Measurements from ENCODE around the gene STAG3. TPM values are rescaled to one million over a fixed set of nuclear protein-coding genes. Genes with fewer than 3 reads are reported as not detected.
"Not testable (repeated sequence)": the region's sequence is repeated elsewhere in the genome, so short reads cannot be mapped to it uniquely, and the experiment has no call there.

The STAG3 gene
- total and polyA plus RNA-seq, 2 experiments from 2014 or later: 1.0 to 4.8 TPM

GRCh38 chr7:100221231-100221718, 43.6 kb downstream of the STAG3 start:
- no peak for DNase-seq (ENCODE audit: low spot score)
- Histone ChIP-seq H3K27ac (no peak overlapping the region), H3K4me2 (no peak overlapping the region), H3K9me3 (ENCODE audit: low read depth) (no peaks in the 10 kb centered on the region), H2AFZ (no peak overlapping the region), H3K4me1 (ENCODE audit: insufficient read depth) (no peaks in the 10 kb centered on the region), H3K4me3 (no peak overlapping the region), H3K79me2 (no peaks in the 10 kb centered on the region), H3K27me3 (no peaks in the 10 kb centered on the region), H3K9me2 (replicated peaks; ENCODE audit: insufficient read depth) (no peaks in the 10 kb centered on the region), H3K36me3 (replicated peaks; ENCODE audit: insufficient read depth, low read depth) (no peaks in the 10 kb centered on the region), H4K20me1 (ENCODE audit: insufficient read depth, poor library complexity, severe bottlenecking) (no peaks in the 10 kb centered on the region)
- 98% methylated on average over 5 of the region's 5 CpGs for WGBS (ENCODE audit: low lambda C conversion rate, missing lambda C conversion rate)
- no peak for TF ChIP-seq CTCF (IDR thresholded peaks at IDR 0.05; ENCODE audit: poor library complexity)

GRCh38 chr7:100221767-100222444, 44.2 kb downstream of the STAG3 start:
- Histone ChIP-seq H3K27ac (no peak overlapping the region), H3K9me3 (ENCODE audit: low read depth) (no peaks in the 10 kb centered on the region), H3K4me3 (no peak overlapping the region), H3K9me2 (replicated peaks; ENCODE audit: insufficient read depth) (no peaks in the 10 kb centered on the region), H3K4me1 (ENCODE audit: insufficient read depth) (no peaks in the 10 kb centered on the region), H3K36me3 (replicated peaks; ENCODE audit: insufficient read depth, low read depth) (no peaks in the 10 kb centered on the region), H3K4me2 (no peak overlapping the region), H3K79me2 (no peaks in the 10 kb centered on the region), H4K20me1 (ENCODE audit: insufficient read depth, poor library complexity, severe bottlenecking) (no peaks in the 10 kb centered on the region), H2AFZ (no peak overlapping the region), H3K27me3 (no peaks in the 10 kb centered on the region)
- TF ChIP-seq EZH2 (IDR thresholded peaks at IDR 0.05; ENCODE audit: borderline replicate concordance): no peak
- TF ChIP-seq EZH2phosphoT487 (IDR thresholded peaks at IDR 0.05; ENCODE audit: low read depth, severe bottlenecking, unreplicated experiment): no peak
- TF ChIP-seq CTCF (IDR thresholded peaks at IDR 0.05; ENCODE audit: poor library complexity): no peak
- DNase-seq (ENCODE audit: low spot score): no peak
- WGBS (ENCODE audit: low lambda C conversion rate, missing lambda C conversion rate): 89% methylated on average over 14 of the region's 14 CpGs

- Histone ChIP-seq H3K36me3 (replicated peaks; ENCODE audit: insufficient read depth, low read depth) (no peaks in the 10 kb centered on the region), H3K4me1 (ENCODE audit: insufficient read depth) (no peaks in the 10 kb centered on the region), H3K79me2 (no peaks in the 10 kb centered on the region), H3K9me3 (ENCODE audit: low read depth) (no peaks in the 10 kb centered on the region), H3K9me2 (replicated peaks; ENCODE audit: insufficient read depth) (no peaks in the 10 kb centered on the region), H2AFZ (no peak overlapping the region), H4K20me1 (ENCODE audit: insufficient read depth, poor library complexity, severe bottlenecking) (no peaks in the 10 kb centered on the region), H3K4me2 (no peak overlapping the region), H3K4me3 (no peak overlapping the region), H3K27me3 (no peaks in the 10 kb centered on the region), H3K27ac (no peak overlapping the region)
- 97% methylated on average over 13 of the region's 13 CpGs for WGBS (ENCODE audit: low lambda C conversion rate, missing lambda C conversion rate)
- no peak for DNase-seq (ENCODE audit: low spot score)
- no peak for TF ChIP-seq CTCF (IDR thresholded peaks at IDR 0.05; ENCODE audit: poor library complexity)
- no peak for TF ChIP-seq EZH2phosphoT487 (IDR thresholded peaks at IDR 0.05; ENCODE audit: low read depth, severe bottlenecking, unreplicated experiment)
- TF ChIP-seq EZH2 (IDR thresholded peaks at IDR 0.05; ENCODE audit: borderline replicate concordance): no peak
Measured at GRCh38 chr7:100222445-100223132, 44.9 kb downstream of the STAG3 start.

- H3K36me3 ChIP-seq (replicated peaks; ENCODE audit: insufficient read depth, low read depth); DNase-seq (ENCODE audit: low spot score); H3K4me2 ChIP-seq; H3K4me3 ChIP-seq; H2AFZ ChIP-seq; H3K27ac ChIP-seq; H3K9me3 ChIP-seq (ENCODE audit: low read depth); H3K79me2 ChIP-seq; H3K27me3 ChIP-seq; H3K4me1 ChIP-seq (ENCODE audit: insufficient read depth); H4K20me1 ChIP-seq (ENCODE audit: insufficient read depth, poor library complexity, severe bottlenecking); H3K9me2 ChIP-seq (replicated peaks; ENCODE audit: insufficient read depth): not testable (repeated sequence)
- WGBS (ENCODE audit: low lambda C conversion rate, missing lambda C conversion rate): over 99% methylated on average over 17 of the region's 17 CpGs
Measured at GRCh38 chr7:100223376-100223927, 45.7 kb downstream of the STAG3 start.

GRCh38 chr7:100224891-100225290, 47.2 kb downstream of the STAG3 start:
- H4K20me1 ChIP-seq (ENCODE audit: insufficient read depth, poor library complexity, severe bottlenecking); H3K9me2 ChIP-seq (replicated peaks; ENCODE audit: insufficient read depth); DNase-seq (ENCODE audit: low spot score); H3K4me1 ChIP-seq (ENCODE audit: insufficient read depth); H3K4me3 ChIP-seq; H3K4me2 ChIP-seq; H3K27ac ChIP-seq; H3K9me3 ChIP-seq (ENCODE audit: low read depth); H2AFZ ChIP-seq; H3K36me3 ChIP-seq (replicated peaks; ENCODE audit: insufficient read depth, low read depth); H3K79me2 ChIP-seq; H3K27me3 ChIP-seq: not testable (repeated sequence)
- 97% methylated on average over 6 of the region's 6 CpGs for WGBS (ENCODE audit: low lambda C conversion rate, missing lambda C conversion rate)
